HepG2 (cell line): ENCODE measurements around the gene VWA1. TPM values are rescaled to one million over a fixed set of nuclear protein-coding genes. Genes with fewer than 3 reads are reported as not detected.

ENCODE experiments used
- DR1 ChIP-seq: sonication (generic); formaldehyde crosslinking; IDR thresholded peaks from 2 replicates; pipeline ENCODE4 v1.8.0; 2021; ENCODE audit warnings: mild to moderate bottlenecking, missing genetic modification reagents, inconsistent platforms
- HOXA5 ChIP-seq: sonication (generic); formaldehyde crosslinking; IDR thresholded peaks from 2 replicates; pipeline ENCODE4 v1.4.0; 2020; ENCODE audit warnings: missing genetic modification reagents
- MBNL3 ChIP-seq: fragments of 250-450 bp; sonication (Bioruptor Pico); conservative IDR thresholded peaks from 2 replicates; pipeline ENCODE4 v1.8.0; 2022; ENCODE audit warnings: mild to moderate bottlenecking, inconsistent platforms
- MLLT10 ChIP-seq: sonication (generic); formaldehyde crosslinking; IDR thresholded peaks from 2 replicates; pipeline ENCODE4 v1.4.0; 2020; ENCODE audit warnings: missing genetic modification reagents
- NFKB2 ChIP-seq: sonication (generic); formaldehyde crosslinking; IDR thresholded peaks from 2 replicates; pipeline ENCODE4 v1.4.0; 2020; ENCODE audit warnings: missing genetic modification reagents, borderline replicate concordance
- POLR2A ChIP-seq, 2 experiments: IDR thresholded peaks; 2 replicates each; pipeline ENCODE4 v1.6.1; 2011; ENCODE audit warnings: low read depth in 2 of 2, low read length in 2 of 2, mild to moderate bottlenecking in 1 of 2, moderate library complexity in 1 of 2; ENCODE audit not compliant: insufficient read depth in 1 of 2
- RAD51 ChIP-seq: fragments of 450-650 bp; IDR thresholded peaks from 2 replicates; pipeline ENCODE4 v1.6.1; 2016; ENCODE audit warnings: borderline replicate concordance
- TAF15 ChIP-seq: fragments of 200-400 bp; formaldehyde crosslinking; IDR thresholded peaks from one replicate; pipeline ENCODE4 v1.6.1; 2018; ENCODE audit warnings: mild to moderate bottlenecking, low read depth, low read length; ENCODE audit not compliant: poor library complexity, severe bottlenecking
- ZMYM3 ChIP-seq: sonication (generic); formaldehyde crosslinking; IDR thresholded peaks from 2 replicates; pipeline ENCODE4 v1.5.1; 2020; ENCODE audit warnings: mild to moderate bottlenecking, missing genetic modification reagents
- ZNF614 ChIP-seq: IDR thresholded peaks from 2 replicates; pipeline ENCODE4 v1.6.1; 2018; ENCODE audit warnings: missing biosample characterization, missing genetic modification reagents, inconsistent platforms, borderline replicate concordance
- ZNF672 ChIP-seq: sonication (generic); formaldehyde crosslinking; IDR thresholded peaks from 2 replicates; pipeline ENCODE4 v1.8.1; 2022; ENCODE audit warnings: missing genetic modification reagents
- ZNF766 ChIP-seq: sonication (generic); formaldehyde crosslinking; IDR thresholded peaks from 2 replicates; pipeline ENCODE4 v1.5.0; 2020; ENCODE audit warnings: missing genetic modification reagents, borderline replicate concordance
- polyA plus RNA-seq, 8 experiments: library from polyadenylated mRNA; depleted of rRNA in 3 of 8; stranded (reverse) in 7 of 8; unstranded in 1 of 8; fragments of >200 nt; fragmentation: Illumina TruSeq in 4 of 8; extraction: Trizol in 4 of 8; gene quantifications; 2 replicates each; pipeline versions ENCODE4 v1.2.1 to v1.2.3, GENCODE V29; 2011 to 2016; ENCODE audit warnings: low read depth in 4 of 8, missing spikeins in 1 of 8, mixed read lengths in 1 of 8; ENCODE audit not compliant: insufficient read depth in 1 of 8
- total RNA-seq, 5 experiments: library from RNA; depleted of rRNA; stranded (reverse); fragments of >200 nt; fragmentation: Illumina TruSeq; extraction: Trizol; gene quantifications; 2 replicates each; pipeline ENCODE4 v1.2.3, GENCODE V29; 2016; ENCODE audit warnings: low read depth in 1 of 5
- TF ChIP-seq, protein P1 (sequence below): sonication (generic); formaldehyde crosslinking; IDR thresholded peaks from 2 replicates; pipeline ENCODE4 v1.5.1; 2020; ENCODE audit warnings: mild to moderate bottlenecking, missing genetic modification reagents, moderate library complexity
- TF ChIP-seq, protein P2 (sequence below): sonication (generic); formaldehyde crosslinking; IDR thresholded peaks from 2 replicates; pipeline ENCODE4 v1.4.0; 2020; ENCODE audit warnings: missing genetic modification reagents
- TF ChIP-seq, protein P3 (sequence below): sonication (generic); formaldehyde crosslinking; IDR thresholded peaks from 2 replicates; pipeline ENCODE4 v1.4.0; 2020; ENCODE audit warnings: missing genetic modification reagents, borderline replicate concordance
- TF ChIP-seq, protein P4 (sequence below): sonication (generic); formaldehyde crosslinking; IDR thresholded peaks from 2 replicates; pipeline ENCODE4 v1.9.0; 2022; ENCODE audit warnings: missing genetic modification reagents, mild to moderate bottlenecking, borderline replicate concordance
- TF ChIP-seq, protein P5 (sequence below): sonication (generic); formaldehyde crosslinking; conservative IDR thresholded peaks from 2 replicates; pipeline ENCODE4 v1.4.0; 2020; ENCODE audit warnings: missing genetic modification reagents

VWA1 gene
- total and polyA plus RNA-seq, 2 of the 13 experiments (the other 11 are each of a cell fraction or from before 2014, with no cell fraction given) = 40.9 to 57.5 TPM

DNA sequence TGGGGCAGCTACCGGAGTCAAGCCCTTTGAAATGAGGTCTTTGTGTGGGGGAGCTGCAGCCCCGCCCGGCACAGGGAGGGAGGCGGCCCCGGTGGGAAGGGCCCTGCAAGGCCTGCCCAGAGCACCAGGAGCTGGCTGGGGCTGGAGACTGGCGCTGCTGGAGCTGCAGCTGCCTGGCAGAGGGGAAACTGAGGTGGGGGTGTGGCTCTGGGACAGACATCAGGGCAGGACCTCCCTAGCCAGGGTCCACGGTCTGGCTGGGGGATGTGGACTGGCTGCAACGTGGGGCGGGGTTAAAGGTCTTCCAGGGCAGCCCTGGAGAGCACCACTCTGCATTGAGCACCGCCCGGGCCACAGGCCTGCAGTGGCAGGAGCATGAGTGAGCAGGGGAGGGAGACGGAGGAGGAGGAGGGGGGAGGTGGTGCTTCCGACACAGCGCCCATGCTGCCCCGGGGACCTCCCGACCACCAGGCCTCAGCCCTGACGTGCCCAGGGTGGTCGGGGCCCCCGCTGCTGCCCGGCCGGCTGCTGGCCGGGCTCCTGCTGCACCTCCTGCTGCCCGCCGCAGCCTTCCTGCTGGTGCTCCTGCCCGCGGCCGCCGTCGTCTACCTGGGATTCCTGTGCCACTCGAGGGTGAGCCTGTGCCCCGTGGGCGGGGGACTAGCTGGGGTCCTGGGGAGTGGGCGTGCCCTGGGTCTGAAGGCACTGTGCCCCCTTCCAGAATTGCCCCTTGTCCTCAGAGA is 9.6 kb upstream of the VWA1 start (continued):
- TF ChIP-seq, protein P1, sequence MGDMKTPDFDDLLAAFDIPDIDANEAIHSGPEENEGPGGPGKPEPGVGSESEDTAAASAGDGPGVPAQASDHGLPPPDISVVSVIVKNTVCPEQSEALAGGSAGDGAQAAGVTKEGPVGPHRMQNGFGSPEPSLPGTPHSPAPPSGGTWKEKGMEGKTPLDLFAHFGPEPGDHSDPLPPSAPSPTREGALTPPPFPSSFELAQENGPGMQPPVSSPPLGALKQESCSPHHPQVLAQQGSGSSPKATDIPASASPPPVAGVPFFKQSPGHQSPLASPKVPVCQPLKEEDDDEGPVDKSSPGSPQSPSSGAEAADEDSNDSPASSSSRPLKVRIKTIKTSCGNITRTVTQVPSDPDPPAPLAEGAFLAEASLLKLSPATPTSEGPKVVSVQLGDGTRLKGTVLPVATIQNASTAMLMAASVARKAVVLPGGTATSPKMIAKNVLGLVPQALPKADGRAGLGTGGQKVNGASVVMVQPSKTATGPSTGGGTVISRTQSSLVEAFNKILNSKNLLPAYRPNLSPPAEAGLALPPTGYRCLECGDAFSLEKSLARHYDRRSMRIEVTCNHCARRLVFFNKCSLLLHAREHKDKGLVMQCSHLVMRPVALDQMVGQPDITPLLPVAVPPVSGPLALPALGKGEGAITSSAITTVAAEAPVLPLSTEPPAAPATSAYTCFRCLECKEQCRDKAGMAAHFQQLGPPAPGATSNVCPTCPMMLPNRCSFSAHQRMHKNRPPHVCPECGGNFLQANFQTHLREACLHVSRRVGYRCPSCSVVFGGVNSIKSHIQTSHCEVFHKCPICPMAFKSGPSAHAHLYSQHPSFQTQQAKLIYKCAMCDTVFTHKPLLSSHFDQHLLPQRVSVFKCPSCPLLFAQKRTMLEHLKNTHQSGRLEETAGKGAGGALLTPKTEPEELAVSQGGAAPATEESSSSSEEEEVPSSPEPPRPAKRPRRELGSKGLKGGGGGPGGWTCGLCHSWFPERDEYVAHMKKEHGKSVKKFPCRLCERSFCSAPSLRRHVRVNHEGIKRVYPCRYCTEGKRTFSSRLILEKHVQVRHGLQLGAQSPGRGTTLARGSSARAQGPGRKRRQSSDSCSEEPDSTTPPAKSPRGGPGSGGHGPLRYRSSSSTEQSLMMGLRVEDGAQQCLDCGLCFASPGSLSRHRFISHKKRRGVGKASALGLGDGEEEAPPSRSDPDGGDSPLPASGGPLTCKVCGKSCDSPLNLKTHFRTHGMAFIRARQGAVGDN (CRISPR knock-in tag) = peak; percentile 93
- no peak for TF ChIP-seq HOXA5
- no peak for TF ChIP-seq DR1 (CRISPR knock-in tag)
- TF ChIP-seq TAF15 = no peak
- 0 out of 2 replicates have a peak, but pooled peaks have one; percentile 7 for TF ChIP-seq NFKB2
- no peak for TF ChIP-seq RAD51
- TF ChIP-seq, protein P2, sequence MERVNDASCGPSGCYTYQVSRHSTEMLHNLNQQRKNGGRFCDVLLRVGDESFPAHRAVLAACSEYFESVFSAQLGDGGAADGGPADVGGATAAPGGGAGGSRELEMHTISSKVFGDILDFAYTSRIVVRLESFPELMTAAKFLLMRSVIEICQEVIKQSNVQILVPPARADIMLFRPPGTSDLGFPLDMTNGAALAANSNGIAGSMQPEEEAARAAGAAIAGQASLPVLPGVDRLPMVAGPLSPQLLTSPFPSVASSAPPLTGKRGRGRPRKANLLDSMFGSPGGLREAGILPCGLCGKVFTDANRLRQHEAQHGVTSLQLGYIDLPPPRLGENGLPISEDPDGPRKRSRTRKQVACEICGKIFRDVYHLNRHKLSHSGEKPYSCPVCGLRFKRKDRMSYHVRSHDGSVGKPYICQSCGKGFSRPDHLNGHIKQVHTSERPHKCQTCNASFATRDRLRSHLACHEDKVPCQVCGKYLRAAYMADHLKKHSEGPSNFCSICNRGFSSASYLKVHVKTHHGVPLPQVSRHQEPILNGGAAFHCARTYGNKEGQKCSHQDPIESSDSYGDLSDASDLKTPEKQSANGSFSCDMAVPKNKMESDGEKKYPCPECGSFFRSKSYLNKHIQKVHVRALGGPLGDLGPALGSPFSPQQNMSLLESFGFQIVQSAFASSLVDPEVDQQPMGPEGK = peak; percentile 84
- peak; percentile 47; the same call in 1 of the 2 replicates for TF ChIP-seq ZNF672 (CRISPR knock-in tag)
- TF ChIP-seq MLLT10 (CRISPR knock-in tag) = no peak
- no peak for TF ChIP-seq ZNF614
- TF ChIP-seq, protein P3, sequence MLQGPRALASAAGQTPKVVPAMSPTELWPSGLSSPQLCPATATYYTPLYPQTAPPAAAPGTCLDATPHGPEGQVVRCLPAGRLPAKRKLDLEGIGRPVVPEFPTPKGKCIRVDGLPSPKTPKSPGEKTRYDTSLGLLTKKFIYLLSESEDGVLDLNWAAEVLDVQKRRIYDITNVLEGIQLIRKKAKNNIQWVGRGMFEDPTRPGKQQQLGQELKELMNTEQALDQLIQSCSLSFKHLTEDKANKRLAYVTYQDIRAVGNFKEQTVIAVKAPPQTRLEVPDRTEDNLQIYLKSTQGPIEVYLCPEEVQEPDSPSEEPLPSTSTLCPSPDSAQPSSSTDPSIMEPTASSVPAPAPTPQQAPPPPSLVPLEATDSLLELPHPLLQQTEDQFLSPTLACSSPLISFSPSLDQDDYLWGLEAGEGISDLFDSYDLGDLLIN (CRISPR knock-in tag) = no peak
- TF ChIP-seq, protein P4, sequence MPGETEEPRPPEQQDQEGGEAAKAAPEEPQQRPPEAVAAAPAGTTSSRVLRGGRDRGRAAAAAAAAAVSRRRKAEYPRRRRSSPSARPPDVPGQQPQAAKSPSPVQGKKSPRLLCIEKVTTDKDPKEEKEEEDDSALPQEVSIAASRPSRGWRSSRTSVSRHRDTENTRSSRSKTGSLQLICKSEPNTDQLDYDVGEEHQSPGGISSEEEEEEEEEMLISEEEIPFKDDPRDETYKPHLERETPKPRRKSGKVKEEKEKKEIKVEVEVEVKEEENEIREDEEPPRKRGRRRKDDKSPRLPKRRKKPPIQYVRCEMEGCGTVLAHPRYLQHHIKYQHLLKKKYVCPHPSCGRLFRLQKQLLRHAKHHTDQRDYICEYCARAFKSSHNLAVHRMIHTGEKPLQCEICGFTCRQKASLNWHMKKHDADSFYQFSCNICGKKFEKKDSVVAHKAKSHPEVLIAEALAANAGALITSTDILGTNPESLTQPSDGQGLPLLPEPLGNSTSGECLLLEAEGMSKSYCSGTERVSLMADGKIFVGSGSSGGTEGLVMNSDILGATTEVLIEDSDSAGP = peak; percentile 24; the same call in 1 of the 2 replicates
- TF ChIP-seq ZMYM3 (CRISPR knock-in tag) = peak; percentile 23; the same call in 1 of the 2 replicates
- no peak for TF ChIP-seq MBNL3 (CRISPR knock-in tag)
- TF ChIP-seq, protein P5, sequence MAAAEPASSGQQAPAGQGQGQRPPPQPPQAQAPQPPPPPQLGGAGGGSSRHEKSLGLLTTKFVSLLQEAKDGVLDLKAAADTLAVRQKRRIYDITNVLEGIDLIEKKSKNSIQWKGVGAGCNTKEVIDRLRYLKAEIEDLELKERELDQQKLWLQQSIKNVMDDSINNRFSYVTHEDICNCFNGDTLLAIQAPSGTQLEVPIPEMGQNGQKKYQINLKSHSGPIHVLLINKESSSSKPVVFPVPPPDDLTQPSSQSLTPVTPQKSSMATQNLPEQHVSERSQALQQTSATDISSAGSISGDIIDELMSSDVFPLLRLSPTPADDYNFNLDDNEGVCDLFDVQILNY = no peak
- no peak for TF ChIP-seq ZNF766 (CRISPR knock-in tag)
- peak in 1 of 2 experiments; percentile 36; a peak in 1 of 4 replicates for TF ChIP-seq POLR2A (IDR thresholded peaks at IDR 0.05; ENCODE audit: insufficient read depth in 1 of 2, low read depth in 2 of 2, low read length in 2 of 2)
